Measurements from ENCODE around the gene RARA.

The RARA gene

DNA sequence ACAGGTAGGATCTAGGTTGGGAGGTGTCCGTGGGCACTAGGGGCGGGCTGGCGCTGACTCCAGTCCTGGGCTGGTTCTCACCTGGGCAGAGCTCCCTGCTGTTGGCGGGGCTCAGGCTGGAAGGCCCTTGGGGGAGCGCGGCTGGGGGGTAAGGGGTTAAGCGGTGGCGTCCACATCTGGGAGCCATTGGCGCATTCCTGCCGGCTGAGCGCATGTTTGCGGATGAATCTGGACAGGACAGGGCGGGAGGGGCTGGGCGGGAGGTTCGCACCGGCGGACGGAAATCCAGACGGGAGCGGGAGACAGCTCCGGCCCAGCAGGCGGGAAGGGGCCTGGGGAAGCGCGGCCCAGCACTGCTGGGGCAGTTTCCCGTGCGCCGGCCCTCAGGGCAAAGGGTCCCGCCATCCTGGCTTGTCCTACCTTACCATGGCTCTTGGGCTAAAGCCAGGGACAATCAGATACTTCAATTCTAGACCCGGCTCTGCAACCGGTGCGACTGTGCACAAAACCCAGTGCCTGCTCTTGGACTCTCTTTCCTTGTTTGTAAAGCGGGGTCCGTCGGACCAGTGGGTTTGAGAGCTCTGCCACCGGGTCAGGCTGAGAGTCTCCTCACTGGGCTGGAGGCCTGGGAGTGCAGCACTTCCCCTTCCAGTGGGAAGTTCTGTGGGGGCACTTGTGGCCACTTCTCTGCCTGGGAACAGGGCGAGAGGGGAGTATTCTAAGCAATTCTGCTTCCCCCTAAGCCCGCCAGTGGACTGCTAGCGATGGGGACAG lies 7.8 kb downstream of the RARA start:
- peak; percentile 88 for DNase-seq

DNA sequence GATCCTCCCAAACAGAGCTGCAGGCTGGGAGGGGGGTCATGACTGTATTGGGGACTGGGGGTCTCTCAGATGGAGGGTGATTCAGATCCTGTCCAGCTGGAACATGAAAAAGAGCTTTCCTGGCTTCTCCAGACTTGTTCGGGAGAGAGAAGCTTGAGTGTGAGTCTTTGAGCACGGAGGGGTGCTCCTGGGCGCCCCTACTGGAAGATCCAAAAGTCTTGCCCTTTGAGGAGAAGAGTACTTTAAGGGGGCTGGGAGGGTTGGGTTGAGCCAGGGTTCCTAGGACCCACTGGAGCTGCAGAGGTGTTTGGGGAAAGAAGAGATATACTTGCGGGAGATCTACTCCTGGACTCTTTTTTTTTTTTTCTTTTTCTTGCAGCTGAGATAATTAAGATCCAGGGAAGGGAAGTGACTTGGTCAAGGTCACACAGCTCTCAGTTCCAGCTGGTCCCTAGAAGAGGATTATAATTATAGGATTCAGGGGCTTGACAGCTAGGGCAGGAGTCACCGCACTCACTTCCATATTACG lies 8.4 kb downstream of the RARA start:
- peak; percentile 81 for DNase-seq

DNA sequence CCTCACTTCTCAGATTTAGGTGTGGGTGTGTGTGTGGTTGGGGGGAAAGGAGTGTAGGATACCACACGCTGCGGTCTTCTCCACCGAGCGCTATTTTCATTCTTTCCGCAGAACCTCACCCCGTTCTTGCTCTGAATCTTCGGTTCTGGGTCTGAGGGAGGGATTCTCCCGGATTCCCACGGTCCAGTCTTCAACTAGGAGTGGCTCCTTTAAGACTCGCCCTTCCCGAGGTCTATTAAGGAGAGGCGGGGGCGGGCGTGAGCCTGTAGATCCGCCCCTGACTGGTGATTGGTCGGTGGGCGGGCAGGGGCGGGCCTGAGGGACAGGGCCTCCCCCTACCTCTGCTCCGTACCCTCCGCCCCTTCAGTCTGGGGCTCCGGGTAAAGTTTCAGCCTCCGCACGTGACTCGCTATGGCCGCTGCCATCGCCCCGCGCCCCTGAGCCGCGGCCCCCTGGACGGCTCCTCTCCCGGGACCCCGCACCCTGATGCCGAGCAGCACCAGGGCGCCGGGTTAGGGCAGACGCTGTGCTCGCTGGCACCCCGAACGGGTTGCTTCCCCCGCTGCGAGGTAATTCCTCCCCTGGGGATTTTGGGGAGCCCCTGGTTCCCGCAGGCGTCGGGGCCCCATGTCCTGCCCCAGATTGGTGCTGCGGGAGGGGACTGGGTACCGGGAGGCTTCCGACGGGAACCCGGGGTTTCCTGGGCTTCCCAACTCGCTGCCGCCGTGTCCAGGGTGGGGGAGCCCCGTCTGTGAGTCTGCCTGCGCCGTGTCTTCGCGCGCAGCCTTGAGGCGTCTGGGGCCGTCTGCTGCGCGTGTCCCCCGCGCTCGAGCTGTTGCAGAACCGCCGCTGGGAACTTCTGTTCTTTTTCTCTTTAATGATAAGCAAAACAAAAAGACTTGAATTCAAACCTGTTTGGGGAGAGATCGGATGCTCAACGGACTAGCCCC lies 9.2 kb downstream of the RARA start:
- DNase-seq: peak; percentile 95

DNA sequence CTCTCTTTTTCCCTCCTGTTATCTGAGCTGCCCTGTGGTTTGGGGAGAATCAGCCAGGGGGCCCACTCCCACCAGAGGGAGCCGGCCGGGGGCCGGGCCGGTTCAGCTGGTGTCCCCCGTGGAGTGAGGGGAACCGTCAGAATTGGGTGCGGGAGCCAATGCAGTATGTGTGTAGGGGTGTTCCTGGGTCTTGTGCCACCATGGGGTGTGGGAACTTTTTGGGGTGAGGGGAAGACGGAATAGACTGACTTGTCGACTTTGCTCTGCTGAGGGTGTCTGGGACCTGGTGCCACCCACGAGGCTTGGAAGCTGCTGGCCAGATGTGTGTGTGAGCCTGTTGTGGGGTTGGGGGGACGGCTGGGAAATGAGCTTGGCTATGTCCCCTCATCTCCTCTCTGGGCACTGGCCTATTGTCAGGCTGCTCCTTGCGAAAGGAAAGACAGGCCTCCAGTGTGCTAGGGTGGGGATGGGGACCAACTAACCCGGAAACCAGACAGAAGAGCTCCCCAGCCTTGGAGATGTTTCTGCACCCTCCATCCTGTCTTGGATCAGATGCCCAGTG lies 9.9 kb downstream of the RARA start:
- DNase-seq: peak; percentile 57

DNA sequence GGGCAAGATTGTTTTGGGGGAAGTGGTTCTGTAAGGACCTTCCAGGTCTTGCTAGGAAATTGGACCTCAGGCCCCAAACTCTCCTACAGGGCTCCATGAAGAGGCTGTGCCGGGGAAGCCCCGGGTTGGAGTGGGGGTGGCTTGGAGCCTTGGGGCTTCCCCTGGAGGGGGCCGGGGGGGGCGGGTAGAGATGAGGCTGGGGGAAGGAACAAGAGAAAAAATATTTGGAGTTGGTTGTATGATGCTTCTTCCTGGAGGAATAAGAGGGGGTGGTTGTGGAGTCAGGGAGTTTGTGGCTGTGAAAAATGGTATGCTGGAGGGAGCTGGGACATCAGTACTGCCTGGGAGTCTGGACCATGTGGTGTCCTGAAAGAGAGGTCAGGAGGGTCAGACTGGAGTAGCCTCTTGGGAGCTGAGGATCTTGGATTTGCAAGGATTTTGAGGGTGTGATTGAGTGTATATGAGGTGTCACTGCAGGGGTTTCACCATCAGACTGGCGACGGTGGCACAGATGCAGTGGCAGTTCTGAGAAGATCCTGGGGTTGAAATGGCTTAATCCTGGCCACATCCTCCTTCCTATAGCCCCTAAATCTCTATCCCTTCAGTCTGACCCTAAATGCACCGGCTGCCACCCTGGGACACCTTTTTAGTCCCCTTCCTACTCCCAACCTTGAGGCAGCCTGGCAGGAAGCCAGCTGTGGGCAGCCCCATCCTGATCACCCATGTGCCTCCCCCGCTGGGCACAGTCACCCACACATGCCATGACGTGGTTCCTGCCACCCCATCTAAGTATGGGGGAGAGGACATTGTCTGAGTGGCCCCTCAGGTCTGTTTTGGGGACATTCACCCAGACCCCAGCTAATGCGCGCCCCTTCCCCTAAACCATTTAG lies 10.9 kb downstream of the RARA start:
- DNase-seq: peak; percentile 56

DNA sequence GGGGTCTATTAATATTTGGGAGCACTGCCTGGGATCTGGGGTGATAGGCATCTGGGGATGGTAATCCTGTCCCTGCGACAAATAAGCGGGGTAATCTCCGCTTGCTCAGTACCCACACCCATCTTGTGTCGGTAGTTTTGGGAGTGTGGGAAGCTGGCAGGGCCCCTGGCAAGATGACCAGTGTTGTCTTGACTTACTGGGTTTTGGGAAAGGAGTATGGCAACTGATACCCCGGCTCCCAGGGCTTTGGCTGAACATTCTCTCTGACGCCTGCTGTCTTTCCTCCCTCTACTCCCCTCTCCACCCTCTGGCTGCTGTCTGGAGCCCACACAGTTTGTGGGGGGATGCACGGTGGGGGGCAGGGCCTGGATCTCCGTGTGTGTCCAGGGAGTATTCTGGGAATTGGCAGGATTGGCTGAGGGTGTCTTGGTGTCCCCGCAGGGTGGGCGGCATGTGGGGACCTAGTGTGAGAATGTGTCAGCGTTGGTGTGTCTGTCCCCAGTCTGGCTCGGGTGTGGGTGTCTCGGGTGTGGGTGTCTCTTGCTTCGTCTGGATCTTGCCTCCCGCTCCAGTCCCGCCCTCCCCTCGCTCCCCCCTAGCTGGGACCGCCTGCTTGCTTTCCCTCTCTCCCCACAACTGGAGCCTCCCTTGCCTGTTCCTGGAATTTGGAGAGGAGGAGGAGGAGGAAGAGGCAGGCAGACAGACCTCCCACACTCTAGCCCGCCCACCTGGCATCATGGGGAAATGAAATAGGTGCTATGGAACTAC lies 12.0 kb downstream of the RARA start:
- DNase-seq: peak; percentile 89

DNA sequence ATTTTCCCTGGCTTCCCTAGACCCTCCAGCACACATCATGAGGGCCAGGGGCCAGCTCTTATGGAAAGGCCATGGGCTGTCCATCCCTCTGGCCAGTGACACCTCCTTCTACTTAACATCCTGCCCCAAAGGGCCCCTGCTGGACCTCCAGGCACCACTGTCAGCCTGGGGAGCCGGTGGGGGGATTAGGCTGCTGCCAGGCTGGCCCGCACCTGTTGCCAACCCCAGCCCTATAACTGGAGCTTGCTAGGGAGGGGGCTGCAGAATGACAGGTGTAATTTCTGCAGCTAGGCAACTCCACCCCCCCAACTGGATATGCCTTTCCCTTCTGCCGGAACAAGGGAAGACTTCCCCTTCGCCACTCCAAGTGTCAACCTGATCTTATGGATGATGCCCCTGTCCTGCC lies 12.5 kb downstream of the RARA start:
- DNase-seq: no peak

DNA sequence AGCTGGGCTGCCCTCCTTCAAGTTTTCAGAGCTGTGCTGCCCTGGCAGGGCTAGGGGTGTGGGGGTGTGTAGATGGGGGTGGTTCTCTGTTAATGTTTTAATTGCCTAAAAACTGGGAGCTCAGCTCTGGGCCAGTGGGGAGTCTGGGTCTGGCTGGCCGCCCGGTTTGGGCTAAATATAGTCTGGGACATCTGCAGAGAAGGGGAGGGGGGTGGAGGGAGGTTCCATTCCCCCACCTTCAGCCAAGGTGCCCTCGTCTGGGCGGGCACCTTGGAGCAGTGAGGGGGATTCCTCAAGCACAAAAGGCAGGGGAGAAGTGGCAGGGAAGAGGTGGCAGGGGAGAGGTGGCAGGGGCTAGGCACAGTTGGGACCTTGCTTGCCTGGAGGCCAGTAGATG lies 13.0 kb downstream of the RARA start:
- peak; percentile 63 for DNase-seq

DNA sequence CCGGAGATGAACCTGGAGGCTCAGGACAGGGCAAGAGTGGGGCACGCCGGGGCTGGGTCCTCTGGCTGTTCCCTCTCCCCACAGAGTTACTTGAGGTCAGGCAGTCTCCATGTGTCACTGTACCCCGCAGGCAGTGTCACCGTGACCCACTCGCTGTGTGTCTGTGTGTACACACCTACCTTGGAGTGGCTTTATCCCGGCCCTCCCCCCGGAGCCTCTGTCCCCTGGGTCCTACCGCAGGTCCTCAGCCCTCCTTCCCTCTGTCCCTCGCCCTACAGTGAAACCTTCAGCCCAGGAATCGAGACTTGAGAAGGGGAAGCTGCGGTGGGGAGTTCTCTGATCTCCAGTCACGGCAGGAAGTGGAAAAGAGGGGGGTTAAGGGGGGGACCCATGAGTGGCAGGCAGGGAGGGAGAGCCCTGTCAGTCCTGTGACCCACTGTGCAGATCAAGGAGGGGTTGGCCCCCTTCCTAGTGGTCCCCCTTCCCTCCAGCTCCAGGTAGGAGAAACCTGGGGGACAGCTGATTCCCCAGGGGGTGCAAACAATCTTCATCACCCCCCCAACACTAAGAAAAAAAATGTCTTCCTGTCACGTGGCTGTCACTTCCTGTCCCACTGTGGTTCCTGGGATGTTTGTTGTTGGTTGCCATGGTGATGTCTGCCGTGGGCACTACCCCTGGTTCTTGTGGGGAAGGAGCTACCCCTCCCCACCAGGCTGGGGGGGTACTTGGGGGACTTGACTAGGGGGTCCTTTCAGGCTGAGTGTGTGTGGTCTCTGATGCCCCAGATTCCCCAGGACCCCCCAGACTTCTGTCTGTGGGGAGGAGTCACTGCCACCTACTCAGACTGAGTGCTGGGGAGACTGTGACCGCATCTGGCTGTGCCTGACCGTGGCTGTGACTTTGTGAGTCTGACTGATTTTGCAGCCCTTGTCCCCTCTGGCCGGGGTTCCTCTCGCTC lies 13.7 kb downstream of the RARA start:
- DNase-seq: peak; percentile 75

DNA sequence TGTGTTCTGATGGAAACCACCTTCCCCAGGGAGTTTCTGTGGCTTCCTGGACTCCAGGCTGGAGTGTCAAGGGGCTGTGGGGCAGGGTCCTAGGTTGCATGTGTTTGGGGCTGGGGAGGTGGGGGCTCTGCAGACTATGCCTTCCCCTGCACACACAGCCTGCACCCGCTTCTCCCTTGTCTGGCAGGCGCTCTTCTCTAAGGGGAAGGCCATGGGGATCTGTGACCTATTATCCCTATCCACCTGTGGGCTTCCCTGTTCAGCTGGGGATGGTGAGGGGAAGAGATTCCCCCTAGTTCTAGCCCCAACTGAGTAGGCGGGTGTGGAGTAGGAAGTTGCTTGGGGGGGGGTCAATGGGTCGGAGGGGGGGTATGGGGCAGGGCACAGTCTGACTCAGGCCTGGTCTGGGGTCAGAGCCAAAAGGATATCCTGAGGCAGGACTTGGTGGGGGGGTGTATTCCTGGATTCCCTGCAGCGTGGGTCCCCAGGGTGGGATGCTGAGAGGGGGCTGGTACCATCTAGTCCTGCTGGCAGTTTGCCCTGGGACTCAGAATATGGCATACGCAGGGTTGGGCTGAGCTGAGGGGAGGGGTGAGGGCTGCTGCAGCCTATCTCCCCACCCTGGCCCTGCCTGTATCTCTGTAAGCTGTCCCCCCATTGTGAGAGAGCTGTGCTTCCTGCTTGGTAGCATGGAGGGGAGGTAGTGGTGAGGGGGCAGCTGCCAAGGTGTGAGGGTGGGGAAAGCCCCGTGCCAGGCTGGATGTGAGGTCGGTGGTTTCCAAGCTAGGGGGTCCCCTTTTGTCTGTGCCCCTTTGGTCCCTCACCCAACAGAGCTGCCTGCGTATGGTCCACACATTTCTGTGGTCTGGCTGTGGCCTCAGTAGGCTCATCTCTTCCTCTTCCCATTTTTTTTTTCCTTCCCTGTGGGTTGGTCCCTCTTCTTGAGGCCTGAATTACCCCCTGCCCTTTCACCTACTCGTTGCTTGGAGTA lies 14.7 kb downstream of the RARA start:
- peak; percentile 64 for DNase-seq

DNA sequence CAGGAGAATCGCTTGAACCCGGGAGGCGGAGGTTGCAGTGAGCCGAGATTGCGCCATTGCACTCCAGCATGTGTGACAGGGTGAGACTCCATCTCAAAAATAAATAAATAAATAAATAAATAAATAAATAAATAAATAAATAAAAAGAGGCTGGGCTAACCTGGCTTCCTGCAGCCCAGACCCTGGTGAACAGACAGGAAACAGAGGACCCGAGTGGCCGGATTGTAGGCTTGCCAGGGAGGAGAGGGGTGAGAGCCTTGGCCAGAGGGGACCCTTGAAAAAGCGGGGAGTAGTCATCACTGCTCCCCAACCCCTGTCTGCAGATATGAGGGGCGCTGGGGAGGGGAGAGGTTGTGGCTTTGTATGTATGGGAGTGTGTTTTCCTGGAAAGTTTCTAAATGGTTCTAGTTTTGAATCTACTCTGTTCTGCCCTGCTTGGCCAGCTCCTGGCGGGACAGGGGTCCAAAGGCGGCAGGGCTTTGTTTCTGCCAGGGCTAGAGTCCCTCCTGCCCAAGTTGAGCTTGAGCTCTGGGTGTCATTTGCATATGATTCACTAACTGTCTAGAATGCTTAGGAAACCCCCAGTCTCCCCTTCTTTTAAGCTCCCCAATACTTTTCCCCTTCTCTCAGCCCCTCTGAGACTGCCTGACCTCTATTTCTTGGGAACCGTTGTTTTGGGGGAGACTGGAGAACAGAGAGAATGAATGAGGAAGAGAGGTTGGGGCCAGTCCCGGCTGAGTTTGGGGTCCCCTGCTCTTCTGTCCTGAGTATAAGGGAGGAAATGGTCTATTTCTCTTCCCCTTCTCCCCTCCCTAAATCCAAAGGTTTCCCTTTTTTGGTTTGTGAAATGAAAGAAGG lies 16.4 kb downstream of the RARA start:
- no peak for DNase-seq

DNA sequence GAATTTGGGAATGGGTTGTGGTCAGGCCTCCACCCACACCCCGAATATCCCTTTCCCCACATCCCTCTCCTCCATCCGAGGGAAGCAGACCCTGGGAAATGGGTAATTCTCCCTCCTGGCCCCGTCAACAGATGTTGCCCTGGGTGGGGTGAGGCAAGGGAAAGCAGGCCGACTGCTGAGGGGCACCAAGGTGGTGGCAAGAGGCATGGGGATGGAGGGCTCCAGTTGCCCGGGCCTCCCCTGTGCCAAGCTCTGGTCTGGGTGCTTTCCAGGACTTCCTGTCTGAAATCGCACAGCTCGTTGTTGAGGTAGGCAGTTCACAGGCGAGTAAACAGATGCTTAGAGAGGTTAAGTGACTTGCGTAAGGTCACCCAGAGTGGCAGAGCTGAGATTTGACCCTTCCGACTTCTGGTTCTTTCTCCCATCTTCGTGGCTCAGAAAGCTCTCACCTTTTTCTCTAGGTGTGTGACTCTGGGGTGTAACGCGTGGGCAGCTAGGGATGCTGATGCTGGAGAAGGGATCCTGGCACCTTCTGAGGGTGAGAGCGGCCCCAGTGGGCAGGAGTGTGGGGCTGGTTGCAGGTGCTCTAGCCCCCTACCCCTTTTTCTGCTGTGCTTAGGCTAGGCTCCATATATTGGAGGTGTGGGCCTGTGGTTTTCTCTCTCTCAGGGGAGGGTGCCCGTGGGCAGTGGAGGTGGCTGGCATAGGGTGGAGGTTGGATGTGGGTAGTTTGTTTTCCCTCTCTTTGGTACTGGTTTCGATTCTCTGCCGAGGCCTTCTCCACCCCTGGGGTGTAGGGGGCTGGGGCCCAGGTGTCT lies 17.2 kb downstream of the RARA start:
- DNase-seq: no peak

DNA sequence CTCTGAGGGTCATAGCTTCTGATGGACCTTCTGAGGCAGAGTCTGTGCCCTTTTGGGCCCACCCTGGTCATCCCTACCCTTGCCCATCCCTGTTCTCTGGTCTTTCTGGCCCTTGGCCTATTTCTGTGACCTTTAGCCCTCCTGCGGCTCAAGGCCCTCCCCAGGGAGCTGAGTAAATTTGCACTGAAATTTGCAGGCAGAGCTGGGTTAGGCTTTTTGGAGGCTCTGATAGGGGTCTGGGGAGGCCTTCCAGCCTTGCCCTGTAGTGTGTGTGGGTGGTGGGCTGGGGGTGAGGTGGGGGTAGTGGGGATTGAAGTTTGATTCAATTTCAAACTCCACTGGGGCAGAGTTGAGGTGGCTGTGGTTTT lies 17.8 kb downstream of the RARA start:
- no peak for DNase-seq

DNA sequence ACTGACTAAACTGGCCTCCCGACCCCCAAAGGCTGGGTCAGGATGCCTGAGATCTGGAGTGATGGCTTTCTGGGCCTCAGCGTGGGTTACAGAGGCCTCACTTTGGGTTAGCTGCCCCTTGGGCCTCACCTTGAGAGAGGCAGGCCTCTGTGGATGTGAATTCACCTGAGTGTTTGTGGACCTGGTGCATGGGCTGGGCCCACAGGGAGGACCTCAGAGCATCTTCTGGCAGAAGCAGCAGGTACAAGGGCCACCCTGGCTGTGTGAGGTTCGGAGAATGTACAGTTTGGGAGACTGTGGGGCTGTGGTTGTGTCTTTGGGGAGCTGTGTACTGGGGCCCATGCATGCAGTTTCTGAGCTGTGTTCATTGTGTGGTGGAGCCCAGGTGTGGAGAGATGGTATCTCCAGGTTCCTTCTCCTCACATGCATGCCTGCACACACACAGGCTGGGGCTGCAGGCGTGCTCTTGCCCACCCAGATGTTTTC lies 18.3 kb downstream of the RARA start:
- no peak for DNase-seq

DNA sequence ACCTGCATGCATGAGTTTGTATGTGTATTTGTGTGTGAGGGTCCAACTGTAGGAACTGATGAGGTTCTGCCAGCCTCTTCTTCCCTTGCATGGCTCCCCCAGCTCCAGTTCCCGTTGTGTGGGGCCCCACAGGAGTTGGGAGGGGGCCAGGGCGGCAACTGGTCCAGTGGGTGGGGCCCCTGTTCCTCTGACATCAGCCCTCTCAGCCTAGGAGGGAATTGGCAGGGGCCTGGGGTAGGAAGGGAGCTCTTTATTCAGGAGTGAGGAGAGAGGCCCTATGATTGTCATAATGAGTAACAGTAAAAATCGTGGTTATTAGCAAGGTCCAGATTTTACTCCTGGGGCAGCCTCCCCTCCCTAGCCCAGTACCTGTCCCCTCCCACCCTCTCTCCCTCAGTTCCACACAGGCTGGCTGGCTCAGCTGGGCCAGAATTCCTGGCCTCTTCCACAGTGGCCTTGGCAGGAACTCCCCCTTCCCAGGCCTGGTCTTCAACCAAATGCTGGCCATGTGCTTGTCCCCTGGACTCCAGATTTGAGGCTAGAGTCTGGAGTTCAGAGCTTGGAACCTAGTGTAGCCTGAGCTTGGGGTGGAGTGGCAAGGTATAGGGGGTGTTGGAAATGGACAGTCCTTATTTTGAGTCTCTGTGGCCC lies 18.9 kb downstream of the RARA start:
- no peak for DNase-seq

DNA sequence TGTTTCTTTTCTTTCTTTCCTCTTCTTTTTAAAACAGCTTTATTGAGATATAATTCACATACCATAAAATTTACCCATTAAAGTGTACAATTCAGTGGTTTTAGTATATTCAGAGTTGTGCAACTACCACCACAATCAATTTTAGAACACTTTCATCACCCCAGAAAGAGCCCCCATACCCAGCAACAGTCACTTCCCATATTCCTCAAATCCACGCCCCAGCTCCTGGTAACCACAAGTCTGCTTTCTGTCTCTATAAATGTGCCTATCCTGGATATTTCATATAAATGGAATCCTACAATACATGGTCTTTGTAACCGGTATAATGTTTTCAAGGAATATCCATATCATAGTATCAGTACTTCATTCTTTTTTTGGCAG lies 19.4 kb downstream of the RARA start:
- no peak for DNase-seq

Data from right forelimb (tissue), 1 donor.